ENCODE measurements around the gene C3orf38. TPM values are rescaled to one million over a fixed set of nuclear protein-coding genes. Genes with fewer than 3 reads are reported as not detected.
"Not testable (repeated sequence)": the region's sequence is repeated elsewhere in the genome, so short reads cannot be mapped to it uniquely, and the experiment has no call there.

C3orf38 gene
- total RNA-seq, 1 donor from 2014 or later: 67.3 TPM

GRCh38 chr3:88151358-88151757 is 1.6 kb downstream of the C3orf38 start:
- DNase-seq (ENCODE audit: low spot score in 2 of 2) (no peak), FAIRE-seq (no peak)

GRCh38 chr3:88152841-88153240 is 3.1 kb downstream of the C3orf38 start:
- no peak for DNase-seq (ENCODE audit: low spot score in 2 of 2)
- FAIRE-seq: no peak

DNA sequence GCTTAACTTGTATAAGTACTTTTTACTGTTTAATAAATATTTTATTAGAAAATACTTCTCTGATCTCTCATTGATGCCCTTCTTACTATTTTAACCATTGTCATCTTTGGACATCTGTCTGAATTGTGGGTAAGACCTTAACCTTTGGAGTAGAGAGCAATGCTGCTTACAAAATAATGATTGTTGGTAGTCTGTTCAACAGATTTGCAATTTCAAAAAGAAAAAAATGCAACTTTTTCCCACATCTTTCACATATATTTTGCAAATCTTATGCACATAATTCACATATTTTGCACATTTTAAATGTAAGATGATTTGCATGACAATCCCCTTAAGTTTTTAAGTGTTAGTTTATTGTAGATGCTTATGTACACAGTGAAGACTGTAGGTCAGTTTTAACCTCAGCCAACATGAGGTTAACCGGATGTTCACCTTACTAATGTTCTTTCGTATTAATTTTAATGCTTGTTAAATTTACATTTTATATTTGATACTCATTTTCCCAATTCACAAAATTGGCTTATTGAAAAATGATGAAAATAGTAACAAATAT is 16.7 kb downstream of the C3orf38 start:
- no peak for FAIRE-seq

GRCh38 chr3:88167173-88167572 is 17.4 kb downstream of the C3orf38 start:
- FAIRE-seq (no peak), DNase-seq (ENCODE audit: low spot score in 2 of 2) (no peak)

More for the DNA sequence above, 16.7 kb downstream of the C3orf38 start:
- DNase-seq (ENCODE audit: low spot score in 2 of 2): no peak

DNA sequence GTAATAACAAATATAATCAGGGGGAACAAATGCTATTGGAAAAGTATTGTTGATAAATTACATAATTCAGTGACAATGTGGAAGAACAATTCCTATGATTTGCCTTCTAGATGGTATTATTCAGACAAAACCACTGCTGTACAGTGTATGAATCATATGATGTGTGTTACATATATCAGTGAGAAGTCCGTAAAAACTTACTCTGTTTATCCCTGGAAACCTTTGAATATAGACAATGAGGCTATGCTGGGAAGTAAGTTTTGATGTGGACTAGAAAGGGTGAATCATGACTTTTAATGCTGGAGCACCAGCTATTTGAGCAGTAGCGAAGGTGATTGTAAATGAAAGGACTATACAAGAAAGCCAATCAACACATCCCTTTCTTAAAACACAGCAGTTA is 17.9 kb downstream of the C3orf38 start:
- no peak for FAIRE-seq
- DNase-seq (ENCODE audit: low spot score in 2 of 2): no peak

- DNase-seq (ENCODE audit: low spot score in 2 of 2): no peak
- FAIRE-seq: no peak
These were observed 18.4 kb downstream of the C3orf38 start for GRCh38 chr3:88168171-88168570.

DNA sequence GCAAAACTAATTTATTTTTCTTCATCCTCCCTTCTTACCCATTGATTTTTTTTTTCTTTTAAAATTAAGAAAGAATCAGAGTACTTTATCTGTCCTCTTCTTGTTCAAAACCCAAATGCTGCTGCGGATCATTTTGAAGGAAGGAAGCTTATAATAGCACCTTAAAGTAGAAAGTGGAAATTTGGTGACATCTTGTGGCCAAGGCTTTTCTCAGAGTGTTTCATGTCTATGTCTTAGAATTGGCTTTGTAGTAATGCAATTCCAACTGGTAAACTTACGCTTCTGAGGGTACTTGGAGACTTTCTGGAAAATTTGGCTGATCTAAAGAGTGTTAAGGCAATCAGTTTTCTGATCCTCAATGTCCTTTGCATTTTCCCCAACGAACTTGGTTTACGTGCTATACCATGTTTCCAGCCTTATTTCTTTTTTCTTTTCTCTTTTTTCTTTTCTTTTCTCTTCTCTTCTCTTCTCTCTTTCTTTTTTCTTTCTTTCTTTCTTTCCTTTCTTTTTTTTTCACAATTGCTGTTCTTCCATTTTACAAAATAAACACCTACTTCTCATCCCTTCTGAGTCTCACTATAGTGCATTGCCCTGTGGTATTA is 30.7 kb downstream of the C3orf38 start:
- peak; percentile 71 for FAIRE-seq
- DNase-seq (ENCODE audit: low spot score in 2 of 2): peak in 1 of 2 donors; percentile 18

DNA sequence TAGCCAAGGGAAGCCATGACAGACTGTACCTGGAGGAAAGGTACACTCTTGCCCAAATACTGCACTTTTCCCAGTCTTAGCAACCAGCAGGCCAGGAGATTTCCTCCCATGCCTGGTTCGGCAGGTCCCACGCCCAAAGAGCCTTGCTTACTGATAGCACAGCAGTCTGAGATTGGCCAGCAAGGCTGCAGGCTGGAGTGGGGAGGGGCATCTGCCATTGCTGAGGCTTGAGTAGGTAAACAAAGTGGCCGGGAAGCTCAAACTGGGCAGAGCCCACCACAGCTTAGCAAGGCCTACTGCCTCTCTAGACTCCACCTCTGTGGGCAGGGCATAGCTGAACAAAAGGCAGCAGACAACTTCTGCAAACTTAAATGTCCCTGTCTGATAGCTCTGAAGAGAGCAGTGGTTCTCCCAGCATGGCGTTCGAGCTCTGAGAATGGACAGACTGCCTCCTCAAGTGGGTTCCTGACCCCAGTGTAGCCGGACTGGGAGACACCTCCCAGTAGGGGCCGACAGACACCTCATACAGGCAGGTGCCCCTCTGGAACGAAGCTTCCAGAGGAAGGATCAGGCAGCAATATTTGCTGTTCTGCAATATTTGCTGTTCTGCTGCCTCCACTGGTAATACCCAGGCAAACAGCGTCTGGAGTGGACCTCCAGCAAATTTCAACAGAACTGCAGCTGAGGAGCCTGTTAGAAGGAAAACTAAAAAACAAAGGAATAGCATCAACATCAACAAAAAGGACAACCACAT is 32.6 kb downstream of the C3orf38 start:
- FAIRE-seq; DNase-seq (ENCODE audit: low spot score in 2 of 2): not testable (repeated sequence)

DNA sequence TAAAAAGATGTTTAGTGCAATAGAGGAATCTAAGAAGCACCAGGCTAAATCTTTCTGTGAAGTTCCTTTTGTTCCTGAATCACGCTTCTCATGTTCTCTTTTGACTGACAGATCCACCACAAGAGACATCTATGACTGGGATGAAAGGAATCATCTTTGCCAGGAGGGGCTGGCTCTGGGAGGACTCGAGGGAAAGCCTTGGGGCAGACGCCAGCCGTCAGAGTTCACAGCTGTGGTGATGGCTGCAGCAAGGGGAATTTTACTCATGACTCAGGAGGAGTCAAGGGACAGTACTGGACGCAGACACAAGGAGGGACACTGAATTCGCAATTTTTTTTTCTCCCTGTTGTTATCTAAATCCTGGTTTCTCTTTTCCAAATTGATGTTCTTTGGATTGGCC is 38.7 kb downstream of the C3orf38 start:
- no peak for FAIRE-seq
- DNase-seq (ENCODE audit: low spot score in 2 of 2): peak; percentile 7 to 17

- no peak for DNase-seq (ENCODE audit: low spot score in 2 of 2)
- FAIRE-seq: no peak
These were observed 39.6 kb downstream of the C3orf38 start for GRCh38 chr3:88189361-88189810.

DNA sequence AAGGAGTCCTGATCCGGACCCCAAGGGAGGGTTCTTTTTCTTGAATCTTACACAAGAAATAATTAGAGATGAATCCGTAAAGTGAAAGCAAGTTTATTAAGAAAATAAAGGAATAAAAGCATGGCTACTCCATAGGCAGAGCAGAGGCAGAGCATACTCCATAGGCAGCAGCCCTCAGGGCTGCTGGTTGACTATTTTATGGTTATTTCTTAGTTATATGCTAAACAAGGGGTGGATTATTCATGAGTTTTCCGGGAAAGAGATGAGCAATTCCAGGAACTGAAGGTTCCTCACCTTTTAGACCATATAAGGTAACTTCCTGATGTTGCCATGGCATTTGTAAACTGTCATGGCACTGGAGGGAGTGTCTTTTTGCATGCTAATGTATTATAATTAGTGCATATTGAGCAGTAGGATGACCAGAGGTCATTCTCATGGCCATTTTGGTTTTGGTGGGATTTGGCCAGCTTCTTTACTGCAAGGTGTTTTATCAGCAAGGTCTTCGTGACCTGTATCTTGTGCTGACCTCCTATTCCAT is 42.2 kb downstream of the C3orf38 start:
- FAIRE-seq (no peak), DNase-seq (ENCODE audit: low spot score in 2 of 2) (no peak)

- FAIRE-seq: no peak
- DNase-seq (ENCODE audit: low spot score in 2 of 2): no peak
These were observed 42.9 kb downstream of the C3orf38 start for GRCh38 chr3:88192631-88193030.

DNA sequence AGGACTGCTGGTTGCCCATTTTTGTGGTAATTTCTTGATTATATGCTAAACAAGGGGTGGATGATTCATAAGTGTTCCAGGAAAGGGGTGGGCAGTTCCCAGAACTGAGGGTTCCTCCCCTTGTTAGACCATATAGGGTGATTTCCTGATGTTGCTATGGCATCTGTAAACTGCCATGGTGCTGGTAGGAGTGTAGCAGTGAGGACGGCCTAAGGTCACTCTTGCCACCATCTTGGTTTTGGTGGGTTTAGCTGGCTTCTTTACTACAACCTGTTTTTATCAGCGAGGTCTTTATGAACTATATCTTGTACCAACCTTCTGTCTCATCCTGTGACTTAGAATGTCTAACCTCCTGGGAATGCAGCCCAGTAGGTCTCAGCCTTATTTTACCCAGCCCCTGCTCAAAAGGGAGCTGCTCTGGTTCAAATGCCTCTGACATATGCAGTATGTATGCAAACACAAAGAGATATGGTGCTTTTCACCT is 46.2 kb downstream of the C3orf38 start:
- no peak for FAIRE-seq
- DNase-seq (ENCODE audit: low spot score in 2 of 2): no peak

- FAIRE-seq (no peak), DNase-seq (ENCODE audit: low spot score in 2 of 2) (no peak)
These were observed 48.4 kb downstream of the C3orf38 start for GRCh38 chr3:88198121-88198520.

GRCh38 chr3:88203642-88204055 is 53.9 kb downstream of the C3orf38 start:
- peak in 1 of 2 donors; percentile 42 for DNase-seq (ENCODE audit: low spot score in 2 of 2)
- peak; percentile 89 for FAIRE-seq

Other genes starting within 250 kb of the C3orf38 start
- gene CGGBP1, start 91.0 kb upstream of the C3orf38 start, total RNA-seq: 130 TPM
- 35.1 TPM for gene ZNF654, start 90.7 kb upstream of the C3orf38 start, total RNA-seq

Measured in frontal cortex (tissue), 4 donors.